Measurements from ENCODE around the gene ANKRD62. TPM values are rescaled to one million over a fixed set of nuclear protein-coding genes. Genes with fewer than 3 reads are reported as not detected.

Gene ANKRD62
- not detected in 2 replicates for total RNA-seq (2014; rRNA removed; shearing (Covaris generic))

- no peaks in the 10 kb centered on the region for H3K27me3 ChIP-seq (ENCODE audit: control insufficient read depth, insufficient read depth, low read length)
- no peak within 1 kb of the TSS for H3K4me3 ChIP-seq (ENCODE audit: insufficient read depth, low read depth, low read length)
- no peaks in the 10 kb centered on the region for H3K36me3 ChIP-seq (replicated peaks; ENCODE audit: control insufficient read depth, insufficient read depth, low read length)
- DNase-seq: peak; percentile 66
Measured at GRCh38 chr18:12093520-12094257, at the start of gene ANKRD62. ANKRD62 (plus strand) TSS chr18:12093843; CDS start chr18:12094018, 175 bp downstream.

DNA sequence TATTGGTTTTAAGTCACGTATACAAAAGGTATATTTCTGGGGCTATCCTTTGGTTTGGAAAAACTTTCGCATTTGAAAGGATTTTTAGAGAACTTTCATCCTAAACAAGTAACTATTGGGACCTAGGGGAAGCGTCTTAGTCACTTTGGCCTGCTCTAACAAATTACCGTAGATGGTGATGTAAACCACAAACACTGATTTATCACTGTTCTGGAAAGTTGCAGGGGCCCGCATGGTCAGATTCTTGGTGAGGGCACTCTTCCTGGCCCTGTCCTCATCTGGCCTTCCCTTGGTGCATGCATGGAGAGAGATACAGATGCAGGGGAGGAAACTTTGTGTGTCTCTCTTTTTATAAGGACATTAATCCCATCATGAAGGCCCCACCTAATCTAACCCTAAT is 49.1 kb upstream of the ANKRD62 start:
- DNase-seq: no peak
- H3K36me3 ChIP-seq (replicated peaks; ENCODE audit: control insufficient read depth, insufficient read depth, low read length): no peaks in the 10 kb centered on the region
- H3K27me3 ChIP-seq (ENCODE audit: control insufficient read depth, insufficient read depth, low read length): no peaks in the 10 kb centered on the region
- no peak overlapping the region for H3K4me3 ChIP-seq (ENCODE audit: insufficient read depth, low read depth, low read length)

- DNase-seq: no peak
- H3K27me3 ChIP-seq (ENCODE audit: control insufficient read depth, insufficient read depth, low read length): no peaks in the 10 kb centered on the region
- H3K4me3 ChIP-seq (ENCODE audit: insufficient read depth, low read depth, low read length): no peak overlapping the region
- H3K36me3 ChIP-seq (replicated peaks; ENCODE audit: control insufficient read depth, insufficient read depth, low read length): no peaks in the 10 kb centered on the region
Measured at GRCh38 chr18:12046046-12046750, 47.4 kb upstream of the ANKRD62 start.

GRCh38 chr18:12046751-12047335 is 46.8 kb upstream of the ANKRD62 start:
- Histone ChIP-seq H3K4me3 (ENCODE audit: insufficient read depth, low read depth, low read length) (no peak overlapping the region), H3K36me3 (replicated peaks; ENCODE audit: control insufficient read depth, insufficient read depth, low read length) (no peaks in the 10 kb centered on the region), H3K27me3 (ENCODE audit: control insufficient read depth, insufficient read depth, low read length) (no peaks in the 10 kb centered on the region)
- no peak for DNase-seq

- peak; percentile 78 for DNase-seq
- H3K4me3 ChIP-seq (ENCODE audit: insufficient read depth, low read depth, low read length): no peak overlapping the region
- H3K36me3 ChIP-seq (replicated peaks; ENCODE audit: control insufficient read depth, insufficient read depth, low read length): no peaks in the 10 kb centered on the region
- H3K27me3 ChIP-seq (ENCODE audit: control insufficient read depth, insufficient read depth, low read length): no peaks in the 10 kb centered on the region; the same call in 1 of the 2 replicates
Measured at GRCh38 chr18:12048010-12048826, 45.4 kb upstream of the ANKRD62 start.

DNA sequence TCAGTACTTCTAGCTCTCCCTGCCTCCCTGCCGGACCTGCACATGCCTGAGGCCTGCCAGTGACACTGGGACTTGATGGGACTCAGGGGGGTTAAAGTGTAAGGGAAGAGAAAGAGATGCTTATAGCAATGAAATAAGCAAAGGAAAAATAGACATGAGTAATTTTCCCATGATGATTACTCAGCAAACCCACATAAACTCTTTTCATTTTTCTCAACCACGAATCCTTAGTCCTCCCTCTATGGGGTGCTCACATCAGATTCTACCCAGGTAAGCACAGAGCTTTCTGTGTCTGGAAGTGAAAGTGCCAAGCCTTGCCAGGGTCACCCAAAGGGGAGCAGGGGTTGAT is 44.8 kb upstream of the ANKRD62 start:
- Histone ChIP-seq H3K36me3 (replicated peaks; ENCODE audit: control insufficient read depth, insufficient read depth, low read length) (no peaks in the 10 kb centered on the region), H3K4me3 (ENCODE audit: insufficient read depth, low read depth, low read length) (no peak overlapping the region), H3K27me3 (ENCODE audit: control insufficient read depth, insufficient read depth, low read length) (no peaks in the 10 kb centered on the region; the same call in 1 of the 2 replicates)
- DNase-seq: no peak

- no peak overlapping the region for H3K4me3 ChIP-seq (ENCODE audit: insufficient read depth, low read depth, low read length)
- DNase-seq: no peak
- no peaks in the 10 kb centered on the region; the same call in 1 of the 2 replicates for H3K27me3 ChIP-seq (ENCODE audit: control insufficient read depth, insufficient read depth, low read length)
- H3K36me3 ChIP-seq (replicated peaks; ENCODE audit: control insufficient read depth, insufficient read depth, low read length): no peaks in the 10 kb centered on the region
Measured at GRCh38 chr18:12049978-12050811, 43.4 kb upstream of the ANKRD62 start.

DNA sequence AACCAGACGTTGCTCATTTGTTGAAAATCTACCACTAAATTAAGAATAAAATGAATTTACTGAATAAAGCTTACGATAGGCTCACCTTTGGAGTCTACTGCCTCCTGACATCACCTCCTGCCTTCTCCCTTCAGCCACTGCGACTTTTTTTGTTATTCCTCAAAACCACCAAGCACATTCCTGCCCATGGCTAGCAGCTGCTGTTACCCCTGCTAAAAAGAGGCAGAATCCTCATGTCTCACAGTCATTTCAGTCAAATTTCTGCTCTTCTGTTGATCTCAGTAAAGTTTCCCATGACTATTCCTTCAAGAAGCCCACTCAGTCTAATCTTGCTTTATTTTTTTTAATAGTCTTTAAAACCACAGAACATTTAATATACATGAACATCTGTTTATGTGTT is 40.8 kb upstream of the ANKRD62 start:
- Histone ChIP-seq H3K36me3 (replicated peaks; ENCODE audit: control insufficient read depth, insufficient read depth, low read length) (no peaks in the 10 kb centered on the region), H3K27me3 (ENCODE audit: control insufficient read depth, insufficient read depth, low read length) (no peaks in the 10 kb centered on the region; the same call in 1 of the 2 replicates), H3K4me3 (ENCODE audit: insufficient read depth, low read depth, low read length) (no peak overlapping the region)
- no peak for DNase-seq

GRCh38 chr18:12053289-12053688 is 40.4 kb upstream of the ANKRD62 start:
- Histone ChIP-seq H3K4me3 (ENCODE audit: insufficient read depth, low read depth, low read length) (no peak overlapping the region), H3K27me3 (ENCODE audit: control insufficient read depth, insufficient read depth, low read length) (no peaks in the 10 kb centered on the region; the same call in 1 of the 2 replicates), H3K36me3 (replicated peaks; ENCODE audit: control insufficient read depth, insufficient read depth, low read length) (no peaks in the 10 kb centered on the region)
- no peak for DNase-seq

DNA sequence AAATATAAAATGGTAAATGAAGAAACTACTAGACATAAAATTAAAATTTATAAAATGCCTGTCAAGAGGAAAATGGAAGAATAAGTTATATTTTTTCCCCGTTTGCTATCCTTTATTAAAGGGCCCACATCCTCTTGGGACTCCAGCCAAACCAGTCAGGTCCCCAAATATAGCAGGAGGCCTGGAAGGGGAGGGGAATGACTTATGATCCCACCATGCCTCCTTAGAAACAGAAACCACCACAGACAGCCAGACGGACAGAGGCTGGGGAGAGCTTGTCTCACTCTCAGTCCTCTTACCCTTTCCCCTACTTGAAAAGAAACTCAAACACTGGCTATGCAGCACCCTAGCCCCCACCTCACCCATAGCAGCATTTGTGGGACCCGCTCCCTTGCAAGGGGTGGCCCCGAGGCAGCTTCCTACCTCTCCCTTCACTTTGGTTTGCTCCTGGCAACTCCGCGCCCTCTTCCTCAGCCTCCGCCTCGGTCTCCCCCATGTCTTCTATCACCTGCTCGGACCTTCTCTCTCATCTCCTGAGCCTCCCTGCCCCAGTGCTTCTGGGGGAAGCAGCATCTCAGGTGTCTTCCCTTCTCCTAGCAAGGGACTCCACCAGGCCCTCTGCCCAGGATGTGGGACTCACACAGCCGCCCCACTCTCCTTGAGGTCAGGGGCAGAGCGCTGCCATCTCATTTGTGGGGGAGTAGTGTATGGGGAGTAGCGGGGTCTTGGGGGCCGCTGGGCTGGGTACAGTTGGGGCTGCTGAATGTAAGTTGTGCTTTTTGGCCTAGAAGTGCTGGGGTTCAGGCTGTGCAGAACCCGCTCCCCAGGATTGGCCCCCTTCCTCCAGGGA is 37.4 kb upstream of the ANKRD62 start:
- DNase-seq: no peak
- no peak overlapping the region for H3K4me3 ChIP-seq (ENCODE audit: insufficient read depth, low read depth, low read length)
- no peaks in the 10 kb centered on the region for H3K36me3 ChIP-seq (replicated peaks; ENCODE audit: control insufficient read depth, insufficient read depth, low read length)
- no peaks in the 10 kb centered on the region; the same call in 1 of the 2 replicates for H3K27me3 ChIP-seq (ENCODE audit: control insufficient read depth, insufficient read depth, low read length)

DNA sequence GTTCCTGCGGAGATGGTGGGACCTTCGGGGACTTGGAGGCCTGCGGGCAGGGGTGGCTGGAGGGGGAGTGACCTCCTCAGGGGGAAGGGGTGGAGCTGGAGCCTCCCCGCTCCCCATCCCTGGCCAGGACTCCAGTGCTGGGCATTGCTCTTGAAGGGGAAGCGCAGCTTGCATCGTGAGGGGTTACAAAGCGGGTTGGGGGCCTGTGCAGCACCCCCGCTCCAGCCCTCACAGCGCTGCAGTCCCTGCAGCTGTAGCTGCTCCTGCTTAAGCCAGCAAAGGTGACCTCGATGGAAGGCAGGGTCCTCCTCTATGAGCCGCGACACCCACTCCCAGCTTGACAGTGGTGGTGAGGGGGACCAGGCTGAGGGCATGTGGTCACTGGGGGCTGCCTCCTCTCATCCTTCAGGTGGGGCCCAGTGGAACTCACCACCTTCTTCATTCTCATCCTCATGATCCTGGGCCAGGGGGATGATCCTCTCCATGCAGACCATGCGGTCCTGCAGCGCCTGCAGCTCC is 36.7 kb upstream of the ANKRD62 start:
- no peak overlapping the region for H3K4me3 ChIP-seq (ENCODE audit: insufficient read depth, low read depth, low read length)
- DNase-seq: no peak

DNA sequence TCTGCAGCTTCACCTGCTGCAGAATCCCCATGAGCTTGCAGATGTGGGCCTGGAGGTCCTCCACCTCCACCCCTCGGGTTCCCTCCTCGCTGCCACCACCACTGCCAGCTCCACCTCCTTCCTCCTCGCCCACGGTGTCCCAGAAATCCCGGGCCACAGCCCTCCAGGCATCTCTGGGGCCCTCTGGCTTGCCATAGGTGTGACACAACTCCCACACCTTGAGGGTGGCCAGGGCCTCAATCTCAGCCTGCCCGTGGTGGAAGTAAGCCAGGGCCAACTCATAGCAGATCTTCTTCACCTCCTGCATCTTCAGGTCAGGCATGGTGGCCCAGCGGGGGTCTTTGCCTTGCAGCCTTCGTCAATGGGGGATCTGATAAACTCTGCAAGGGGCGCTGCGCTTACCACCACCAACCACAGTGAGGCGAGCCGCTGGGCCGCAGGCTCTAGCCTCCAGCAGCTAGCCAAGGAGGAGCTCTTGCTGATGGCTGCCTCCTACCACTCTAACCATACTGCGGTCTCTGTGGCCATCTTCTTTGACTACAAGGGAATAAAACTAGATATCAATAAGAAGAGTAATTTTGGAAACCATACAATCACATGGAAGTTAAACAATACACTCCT is 36.1 kb upstream of the ANKRD62 start:
- peak; percentile 70 for DNase-seq
- no peaks in the 10 kb centered on the region for H3K27me3 ChIP-seq (ENCODE audit: control insufficient read depth, insufficient read depth, low read length)
- H3K36me3 ChIP-seq (replicated peaks; ENCODE audit: control insufficient read depth, insufficient read depth, low read length): no peaks in the 10 kb centered on the region
- H3K4me3 ChIP-seq (ENCODE audit: insufficient read depth, low read depth, low read length): no peak overlapping the region

More for the DNA sequence above, 36.7 kb upstream of the ANKRD62 start:
- Histone ChIP-seq H3K36me3 (replicated peaks; ENCODE audit: control insufficient read depth, insufficient read depth, low read length) (no peaks in the 10 kb centered on the region), H3K27me3 (ENCODE audit: control insufficient read depth, insufficient read depth, low read length) (no peaks in the 10 kb centered on the region; the same call in 1 of the 2 replicates)

Data from H7 (cell line).